NT2/D1 (cell line): Measurements from ENCODE around the gene BLCAP.

Source experiments
- SUZ12 ChIP-seq: IDR thresholded peaks from 2 replicates; pipeline ENCODE4 v1.6.1; 2011; ENCODE audit not compliant: insufficient read length, insufficient read depth; ENCODE audit errors: extremely low read depth
- YY1 ChIP-seq: IDR thresholded peaks from 2 replicates; pipeline ENCODE4 v1.6.1; 2011; ENCODE audit not compliant: insufficient read length, insufficient read depth
- ZNF274 ChIP-seq: IDR thresholded peaks from 2 replicates; pipeline ENCODE4 v1.6.1; 2011; ENCODE audit warnings: mild to moderate bottlenecking, low read depth, low read length

DNA sequence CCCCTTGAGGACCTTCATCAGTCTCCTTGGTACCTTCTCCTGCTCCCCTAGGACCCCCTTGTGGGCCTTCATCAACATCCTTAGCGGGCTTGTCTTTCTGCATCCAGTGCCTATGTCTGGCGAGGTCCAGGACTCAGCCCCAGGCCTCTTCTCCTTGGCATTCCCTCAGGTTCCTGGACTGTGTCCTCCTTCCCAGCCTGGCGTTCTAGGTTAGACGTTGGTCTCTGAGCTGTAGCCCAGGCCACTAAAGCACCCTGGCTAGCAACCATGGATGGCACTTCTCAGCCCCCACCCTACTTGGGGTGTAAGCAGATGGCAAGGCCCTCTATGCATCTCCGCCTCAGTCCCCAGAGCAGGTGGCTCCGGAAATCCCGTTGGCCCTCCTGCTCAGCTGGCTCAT, 58.1 kb downstream of the BLCAP start:
- no peak for TF ChIP-seq ZNF274
- TF ChIP-seq YY1: no peak
- no peak for TF ChIP-seq SUZ12
